Activated gamma-delta T cell treated with Interleukin-2 at 50 U/mL for 16 hours (primary cell): Measurements from ENCODE around the gene PERM1.
A peak's percentile ranks its signal among the peaks of the same experiment; 100 is the strongest.
"Not testable (repeated sequence)": the region's sequence is repeated elsewhere in the genome, so short reads cannot be mapped to it uniquely, and the experiment has no call there.

Source experiments
- DNase-seq: peaks from one replicate; pipeline ENCODE4 v3.0.0-alpha.2; 2020

Gene PERM1

DNA sequence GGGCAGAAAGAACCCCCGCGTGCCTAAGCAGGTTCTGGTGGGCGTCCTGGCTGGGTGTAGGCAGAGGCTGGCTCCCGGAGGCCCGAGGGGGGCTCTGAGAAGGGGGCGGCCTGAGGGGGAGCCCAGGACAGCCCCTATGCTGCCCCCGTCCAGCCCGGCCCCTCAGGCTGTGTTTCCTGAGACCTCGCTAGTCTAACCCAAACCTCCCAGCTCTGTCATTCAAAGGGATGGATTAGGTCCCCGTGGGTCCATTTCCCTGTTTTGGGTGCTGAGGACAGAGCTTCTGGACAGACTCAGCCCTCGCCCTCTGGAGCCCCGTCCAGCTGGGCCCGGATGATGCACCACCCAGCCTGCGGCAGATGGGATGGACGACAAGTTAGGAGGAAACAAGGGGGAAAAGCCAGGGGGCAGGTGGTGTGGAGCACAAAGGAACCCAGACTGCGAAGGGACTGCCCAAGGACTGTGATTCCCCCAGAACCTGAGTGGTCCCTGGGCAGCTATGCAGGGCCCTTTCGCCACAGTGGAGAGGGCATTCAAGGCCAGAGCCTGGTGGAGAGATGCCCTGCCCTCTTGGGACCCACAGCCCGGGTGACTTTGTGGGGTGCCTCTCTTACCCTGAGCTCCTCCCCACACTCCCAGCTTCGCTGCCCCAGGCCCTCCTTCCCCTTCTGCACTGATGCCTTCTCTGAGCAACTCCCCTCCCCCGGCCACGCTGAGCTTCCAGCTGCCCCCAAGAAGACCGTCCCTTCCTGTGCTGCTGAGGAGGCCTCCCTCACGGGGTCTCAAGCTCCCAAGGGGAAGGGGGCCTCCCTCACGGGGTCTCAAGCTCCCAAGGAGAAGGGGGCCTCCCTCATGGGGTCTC is 15.2 kb upstream of the PERM1 start:
- no peak for DNase-seq

DNA sequence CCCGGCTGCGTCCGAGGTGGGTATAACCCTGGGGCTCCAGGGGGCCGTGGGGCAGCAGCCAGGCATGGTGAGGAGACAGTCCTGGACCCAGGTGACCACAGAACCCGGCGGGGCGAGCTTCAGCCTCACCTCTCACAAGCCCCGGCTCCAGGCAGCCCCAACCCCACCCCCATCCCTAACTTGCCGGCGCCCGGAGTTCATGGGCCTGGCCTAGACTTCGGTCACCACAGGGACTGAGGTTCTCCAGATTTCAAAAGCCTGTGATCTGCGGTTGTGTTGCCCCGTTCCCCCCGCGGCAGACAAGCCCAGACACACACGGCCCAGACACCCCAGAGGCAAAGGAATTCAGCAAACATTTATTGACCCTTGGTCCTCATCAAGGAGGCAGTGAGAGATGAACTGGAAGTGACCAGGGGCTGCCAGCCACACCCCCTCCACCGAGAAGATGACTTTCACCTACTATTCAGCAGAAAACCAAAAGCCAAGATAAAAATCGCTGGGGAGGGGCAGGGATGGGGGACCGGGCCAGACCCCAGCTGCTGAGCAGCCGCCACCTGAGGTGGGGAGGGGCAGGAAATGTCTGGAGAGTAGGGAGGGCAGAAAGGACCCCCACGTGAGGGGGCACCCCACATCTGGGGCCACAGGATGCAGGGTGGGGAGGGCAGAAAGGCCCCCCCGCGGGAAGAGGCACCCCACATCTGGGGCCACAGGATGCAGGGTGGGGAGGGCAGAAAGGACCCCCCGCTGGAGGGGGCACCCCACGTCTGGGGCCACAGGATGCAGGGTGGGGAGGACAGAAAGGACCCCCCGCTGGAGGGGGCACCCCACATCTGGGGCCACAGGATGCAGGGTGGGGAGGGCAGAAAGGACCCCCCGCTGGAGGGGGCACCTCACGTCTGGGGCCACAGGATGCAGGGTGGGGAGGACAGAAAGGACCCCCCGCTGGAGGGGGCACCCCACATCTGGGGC is 14.1 kb upstream of the PERM1 start:
- no peak for DNase-seq

DNA sequence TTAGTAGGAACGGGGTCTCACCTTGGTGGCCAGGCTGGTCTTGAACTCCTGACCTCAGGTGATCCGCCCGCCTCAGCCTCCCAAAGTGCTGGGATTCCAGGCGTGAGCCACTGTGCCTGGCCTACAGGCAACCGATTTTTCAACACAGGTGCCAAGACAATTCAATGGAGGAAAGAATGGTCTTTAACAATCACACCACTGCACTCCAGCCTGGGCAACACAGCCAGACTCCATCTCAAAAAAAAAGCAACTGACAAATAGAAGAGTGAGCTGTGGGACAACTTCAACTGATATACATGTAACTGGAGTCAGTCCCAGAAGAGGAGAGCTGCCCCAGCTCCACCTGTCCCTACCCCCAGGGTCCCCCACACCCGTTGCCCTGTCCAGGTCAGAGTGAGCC is 12.7 kb upstream of the PERM1 start:
- DNase-seq: not testable (repeated sequence)

- no peak for DNase-seq
Measured at GRCh38 chr1:993379-993995, 11.6 kb upstream of the PERM1 start.

DNA sequence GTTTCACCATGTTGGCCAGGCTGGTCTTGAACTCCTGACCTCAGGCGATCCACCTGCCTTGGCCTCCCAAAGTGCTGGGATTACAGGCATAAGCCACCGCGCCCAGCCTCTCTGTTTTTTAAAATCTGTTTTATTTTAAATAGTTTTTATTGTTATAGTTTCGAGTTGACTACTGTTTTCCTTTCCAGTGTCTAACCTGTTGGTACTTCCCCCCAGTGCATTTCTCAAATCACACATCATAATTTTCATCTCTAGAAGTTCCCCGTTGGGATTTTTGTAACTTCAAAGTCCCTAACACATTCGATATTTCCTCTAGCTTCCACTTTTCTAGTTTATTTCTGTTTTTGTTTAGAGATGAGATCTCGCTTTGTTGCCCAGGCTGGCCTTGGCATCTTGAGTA is 10.5 kb upstream of the PERM1 start:
- DNase-seq: no peak

DNA sequence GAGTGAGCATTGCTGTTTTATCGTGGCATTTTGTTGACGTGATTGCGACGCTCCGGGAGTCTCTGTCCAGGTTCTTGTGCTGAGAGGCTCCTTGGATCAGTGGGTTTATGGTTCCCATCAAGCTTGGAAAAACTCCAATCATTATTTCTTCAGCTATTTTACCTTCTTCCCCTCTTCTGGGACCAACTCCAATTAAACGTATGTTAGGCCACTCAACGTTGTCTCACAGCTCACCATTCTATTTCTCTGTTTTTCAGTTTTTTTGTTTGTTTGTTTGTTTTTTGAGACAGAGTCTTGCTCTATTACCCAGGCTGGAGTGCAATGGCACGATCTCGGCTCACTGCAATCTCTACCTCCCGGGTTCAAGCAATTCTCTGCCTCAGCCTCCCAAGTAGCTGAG is 10.0 kb upstream of the PERM1 start:
- no peak for DNase-seq

DNA sequence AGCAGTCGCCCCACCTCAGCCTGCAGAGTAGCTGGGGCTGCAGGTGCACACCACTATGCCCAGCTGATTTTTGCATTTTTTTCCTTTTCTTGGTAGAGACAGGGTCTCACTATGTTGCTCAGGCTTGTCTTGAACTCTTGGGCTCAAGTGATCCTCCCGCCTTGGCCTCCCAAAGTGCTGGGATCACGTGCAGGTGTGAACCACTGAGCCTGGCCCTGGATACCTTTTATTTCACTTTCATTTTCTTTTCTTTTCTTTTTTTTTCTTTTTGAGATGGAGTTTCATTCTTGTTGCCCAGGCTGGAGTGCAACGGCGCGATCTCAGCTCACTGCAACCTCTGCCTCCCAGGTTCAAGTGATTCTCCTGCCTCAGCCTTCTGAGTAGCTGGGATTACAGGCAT is 9.4 kb upstream of the PERM1 start:
- not testable (repeated sequence) for DNase-seq

DNA sequence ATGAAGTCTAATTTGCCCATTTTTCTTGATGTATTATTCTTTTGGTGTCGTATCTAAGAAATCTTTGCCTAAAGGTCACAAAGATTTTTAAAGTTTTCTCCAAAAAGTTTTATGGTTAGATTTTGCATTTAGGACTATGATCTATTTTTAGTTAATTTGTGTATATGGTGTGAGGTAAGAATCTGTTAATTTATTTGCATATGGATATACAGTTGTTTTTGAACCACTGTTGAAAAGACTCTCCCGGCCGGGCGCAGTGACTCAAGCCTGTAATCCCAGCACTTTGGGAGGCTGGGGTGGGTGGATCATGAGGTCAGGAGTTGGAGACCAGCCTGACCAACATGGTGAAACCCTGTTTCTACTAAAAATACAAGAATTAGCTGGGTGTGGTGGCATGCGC is 6.2 kb upstream of the PERM1 start:
- not testable (repeated sequence) for DNase-seq

DNA sequence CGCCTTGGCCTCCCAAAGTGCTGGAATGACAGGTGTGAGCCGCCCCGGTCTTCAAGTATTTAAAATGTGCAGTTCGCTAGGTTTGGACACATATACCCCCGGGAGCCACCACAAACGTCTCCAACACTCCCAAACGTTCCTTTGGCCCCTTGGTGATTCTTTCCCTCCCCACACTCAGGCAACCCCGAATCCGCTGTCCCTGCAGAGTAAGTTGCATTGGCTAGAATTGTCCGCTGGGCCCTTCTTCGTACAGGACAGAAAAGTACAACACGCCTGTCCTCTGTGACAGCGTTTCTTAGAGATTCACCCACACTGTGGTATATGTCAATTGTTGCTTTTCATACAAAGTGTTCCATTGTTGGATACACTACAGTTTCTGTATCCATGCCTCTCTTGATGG is 3.2 kb upstream of the PERM1 start:
- no peak for DNase-seq

- DNase-seq: no peak
Measured at GRCh38 chr1:984476-984814, 2.6 kb upstream of the PERM1 start.

DNA sequence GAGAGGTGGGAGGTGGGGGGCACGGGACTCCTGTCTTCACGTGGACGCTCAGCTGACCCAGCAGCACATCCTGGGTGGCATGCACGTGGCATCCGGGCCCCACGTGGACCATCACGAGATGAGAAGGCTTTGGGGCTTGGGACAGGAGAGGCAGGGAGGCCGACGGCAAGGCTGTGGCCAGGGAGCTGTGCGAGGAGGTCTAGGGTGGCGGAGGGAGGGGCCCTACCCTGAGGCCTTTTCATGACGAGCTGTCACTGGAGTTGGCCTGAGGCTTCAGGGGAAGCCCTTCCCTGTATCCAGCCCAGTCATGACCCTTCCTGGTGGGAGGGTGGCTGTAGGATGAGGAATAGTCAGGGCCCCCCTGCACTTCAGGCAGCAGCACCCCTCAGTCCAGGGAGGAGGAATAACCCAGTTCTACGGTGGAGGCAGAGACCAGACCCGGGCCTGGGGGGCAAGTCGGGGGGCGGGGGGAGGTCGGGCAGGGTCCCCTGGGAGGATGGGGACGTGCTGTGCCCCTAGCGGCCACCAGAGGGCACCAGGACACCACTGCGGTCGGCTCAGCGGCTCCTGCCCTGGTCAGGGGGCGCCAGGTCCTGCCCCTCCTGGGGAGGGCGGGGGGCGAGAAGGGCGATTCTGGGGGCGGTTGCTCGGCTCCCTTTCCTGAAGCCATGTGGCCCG is 2.0 kb upstream of the PERM1 start:
- DNase-seq: peak; percentile 58

GRCh38 chr1:982765-983436 is 1.0 kb upstream of the PERM1 start:
- no peak for DNase-seq

GRCh38 chr1:981491-981954 is 370 bp downstream of the PERM1 start:
- no peak for DNase-seq

DNA sequence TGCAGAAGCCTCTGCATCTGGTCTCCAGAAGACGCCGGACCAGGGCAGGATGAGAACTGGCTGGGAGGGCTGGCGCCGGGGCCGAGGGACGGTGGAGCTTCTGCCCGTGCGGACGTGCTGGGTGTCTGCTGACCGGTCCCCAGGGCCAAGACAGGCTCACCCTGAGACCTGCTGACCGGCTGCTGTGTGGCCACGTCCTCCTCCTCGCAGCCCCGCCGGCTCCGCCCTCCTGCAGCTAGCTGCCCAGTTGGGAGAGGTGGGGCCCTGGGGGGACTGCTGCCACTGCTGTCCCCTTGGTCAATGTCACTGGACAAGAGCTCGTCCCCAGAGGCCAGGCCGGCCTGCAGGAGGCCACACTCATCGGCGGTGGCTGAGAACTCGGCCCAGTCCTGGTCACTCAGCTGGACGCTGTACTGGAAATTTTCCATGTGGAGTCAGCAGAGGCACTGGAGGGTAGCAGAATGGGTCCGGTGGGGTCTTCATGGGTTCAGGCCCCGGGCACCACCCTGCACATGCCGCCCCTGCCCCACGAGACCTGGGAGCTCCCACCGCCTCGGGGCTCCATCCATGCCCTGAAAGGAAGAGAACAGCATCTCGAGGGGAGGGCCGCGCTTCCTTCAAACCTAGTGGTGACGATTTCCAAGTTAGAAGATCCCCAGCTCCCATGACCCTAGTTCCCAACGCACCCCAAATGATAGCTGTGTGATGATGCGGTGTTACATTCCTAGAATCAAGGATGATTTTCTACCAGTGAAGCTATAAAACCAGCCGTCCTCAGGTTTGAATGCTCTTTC is 1.1 kb downstream of the PERM1 start:
- DNase-seq: no peak

DNA sequence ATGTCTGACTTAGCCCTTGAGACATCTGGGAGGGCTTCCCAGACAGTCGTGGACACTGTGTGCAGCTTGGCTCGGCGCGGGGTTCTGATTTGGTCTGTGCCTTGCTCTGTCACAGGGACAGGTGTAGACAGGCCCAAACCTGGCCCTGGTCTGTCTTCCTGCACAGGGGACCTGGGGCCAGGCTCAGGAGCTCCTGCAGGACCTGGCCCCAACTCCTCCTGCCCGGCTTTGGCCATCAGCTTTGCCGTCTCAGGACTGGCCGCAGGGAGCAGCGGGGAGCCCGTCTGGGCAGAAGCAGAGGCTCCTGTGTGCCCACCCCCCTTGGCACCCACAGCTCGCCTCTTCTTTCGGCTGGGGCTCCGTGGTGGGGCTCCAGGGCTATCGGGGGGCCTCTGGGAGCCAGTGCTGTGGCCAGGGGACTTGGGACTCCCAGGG is 1.7 kb downstream of the PERM1 start:
- DNase-seq: no peak

GRCh38 chr1:979744-980072 is 2.2 kb downstream of the PERM1 start:
- DNase-seq: no peak

DNA sequence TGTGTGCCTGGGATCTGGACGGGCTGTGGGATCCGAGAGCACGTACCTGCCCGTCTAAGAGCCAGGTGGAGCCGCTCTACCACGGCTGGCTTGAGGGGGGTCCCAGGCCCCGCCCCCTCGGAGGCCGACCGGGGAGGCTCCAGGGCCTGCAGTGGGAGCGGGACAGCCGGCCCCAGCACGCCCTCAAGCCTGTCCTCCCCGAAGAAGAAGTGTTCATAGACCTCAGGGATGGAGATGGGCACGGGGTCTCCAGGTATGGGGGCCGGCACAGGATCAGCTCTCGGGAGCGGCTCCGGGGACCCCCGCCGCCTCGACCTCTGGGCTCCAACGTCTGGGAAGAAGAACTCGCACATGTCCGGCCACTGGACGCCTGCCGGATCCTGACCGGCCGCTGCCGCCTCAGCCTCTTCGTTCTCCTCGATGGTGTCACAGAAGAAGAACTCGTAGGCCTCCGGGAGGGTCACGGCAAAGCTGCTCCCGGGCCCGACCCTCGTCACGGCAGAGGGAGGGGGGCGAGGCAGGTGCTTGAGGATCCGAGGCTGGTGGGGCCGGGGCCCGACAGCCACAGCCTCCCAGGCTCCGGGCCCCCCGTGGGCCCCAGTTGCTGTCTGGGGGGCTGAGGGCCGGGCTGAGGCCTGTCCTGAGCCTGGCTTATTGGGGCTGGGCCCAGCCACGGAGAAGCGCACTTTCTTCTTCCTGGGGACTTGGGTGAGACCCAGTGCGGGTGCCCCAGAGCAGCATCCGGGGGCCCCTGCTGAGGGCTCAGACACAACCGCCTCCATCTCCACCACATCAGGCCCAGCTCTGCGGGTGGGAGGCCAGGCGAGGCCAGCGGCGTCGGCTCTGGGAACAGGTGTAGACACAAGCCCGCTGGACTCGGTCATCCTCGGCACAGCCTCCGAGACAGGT is 2.8 kb downstream of the PERM1 start:
- DNase-seq: no peak

- DNase-seq: no peak
Measured at GRCh38 chr1:978069-978834, 3.6 kb downstream of the PERM1 start.

DNA sequence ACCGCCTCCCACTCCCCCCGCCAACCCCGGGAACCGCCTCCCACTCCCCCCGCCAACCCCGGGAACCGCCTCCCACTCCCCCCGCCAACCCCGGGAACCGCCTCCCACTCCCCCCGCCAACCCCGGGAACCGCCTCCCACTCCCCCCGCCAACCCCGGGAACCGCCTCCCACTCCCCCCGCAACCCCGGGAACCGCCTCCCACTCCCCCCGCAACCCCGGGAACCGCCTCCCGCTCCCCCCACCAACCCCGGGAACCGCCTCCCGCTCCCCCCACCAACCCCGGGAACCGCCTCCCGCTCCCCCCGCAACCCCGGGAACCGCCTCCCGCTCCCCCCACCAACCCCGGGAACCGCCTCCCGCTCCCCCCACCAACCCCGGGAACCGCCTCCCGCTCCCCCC is 5.1 kb downstream of the PERM1 start:
- not testable (repeated sequence) for DNase-seq
